CD4-positive, CD25-positive, alpha-beta regulatory T cell (primary cell): ENCODE measurements around the gene PLIN4. TPM values are rescaled to one million over a fixed set of nuclear protein-coding genes. Genes with fewer than 3 reads are reported as not detected.

Experiments
- ATAC-seq, 2 donors: fragments of 150-1000 bp; cut with Tn5 transposase; one replicate each; pipeline ENCODE4 v1.10.0; 2021; ENCODE audit warnings: low read depth in 2 of 2, moderate number of reproducible peaks in 2 of 2, moderate library complexity in 1 of 2
- DNase-seq, 3 donors: peaks; one replicate each; pipeline versions ENCODE4 v3.0.0 to v3.0.0-alpha.2; 2012 to 2022; ENCODE audit warnings: mixed read lengths in 1 of 3
- H3K27ac ChIP-seq: one replicate; pipeline ENCODE4 v1.7.0; 2013; ENCODE audit warnings: mild to moderate bottlenecking, low read length; ENCODE audit not compliant: insufficient read depth, poor library complexity, severe bottlenecking
- H3K27me3 ChIP-seq: one replicate; pipeline ENCODE4 v1.7.0; 2013; ENCODE audit warnings: low read length; ENCODE audit not compliant: control insufficient read depth, insufficient read depth
- H3K36me3 ChIP-seq: one replicate; pipeline ENCODE4 v1.7.0; 2013; ENCODE audit warnings: mild to moderate bottlenecking, low read length, moderate library complexity; ENCODE audit not compliant: control insufficient read depth, insufficient read depth
- H3K4me1 ChIP-seq: 2 replicates; pipeline ENCODE4 v1.7.0; 2013; ENCODE audit warnings: mild to moderate bottlenecking, low read length; ENCODE audit not compliant: insufficient read depth, control insufficient read depth, poor library complexity, severe bottlenecking
- H3K4me3 ChIP-seq: one replicate; pipeline ENCODE4 v1.7.0; 2013; ENCODE audit warnings: low read depth, mild to moderate bottlenecking, low read length, moderate library complexity
- H3K9me3 ChIP-seq, 2 experiments: 1 replicate in 1 of 2; 2 replicates in 1 of 2; pipeline ENCODE4 v1.7.0; 2013; ENCODE audit warnings: low read length in 2 of 2, mild to moderate bottlenecking in 1 of 2, moderate library complexity in 1 of 2; ENCODE audit not compliant: control insufficient read depth in 2 of 2
- H3K27ac Mint-ChIP-seq, 3 donors: one replicate each; pipeline ENCODE4 v1.8.0; 2020 to 2022; ENCODE audit warnings: mild to moderate bottlenecking in 3 of 3, mixed read lengths in 3 of 3, moderate library complexity in 2 of 3
- H3K27me3 Mint-ChIP-seq: one replicate; pipeline ENCODE4 v1.8.0; 2022; ENCODE audit warnings: mild to moderate bottlenecking, mixed read lengths
- H3K36me3 Mint-ChIP-seq: one replicate; pipeline ENCODE4 v1.8.0; 2020; ENCODE audit warnings: mixed read lengths
- H3K4me1 Mint-ChIP-seq, 4 donors: one replicate each; pipeline ENCODE4 v1.8.0; 2020 to 2022; ENCODE audit warnings: mixed read lengths in 4 of 4, mild to moderate bottlenecking in 1 of 4
- H3K4me3 Mint-ChIP-seq, 4 donors: one replicate each; pipeline ENCODE4 v1.8.0; 2020 to 2022; ENCODE audit warnings: mild to moderate bottlenecking in 4 of 4, mixed read lengths in 4 of 4, moderate library complexity in 3 of 4
- H3K9me3 Mint-ChIP-seq, 7 donors: one replicate each; pipeline ENCODE4 v1.8.0; 2020 to 2022; ENCODE audit warnings: mixed read lengths in 7 of 7, mild to moderate bottlenecking in 3 of 7, moderate library complexity in 2 of 7
- polyA plus RNA-seq, 4 donors: library from polyadenylated mRNA; unstranded; fragments of 300-500 nt; fragmentation: Illumina TruSeq; gene quantifications; one replicate each; pipeline ENCODE4 v1.2.3, GENCODE V29; 2021
- total RNA-seq: library from RNA; stranded (reverse); gene quantifications from one replicate; pipeline ENCODE4 v1.2.3, GENCODE V29; 2022

PLIN4 gene
- total and polyA plus RNA-seq, 5 donors from 2014 or later = 0.02 to 0.13 (median 0.05) TPM; not detected in 2

DNA sequence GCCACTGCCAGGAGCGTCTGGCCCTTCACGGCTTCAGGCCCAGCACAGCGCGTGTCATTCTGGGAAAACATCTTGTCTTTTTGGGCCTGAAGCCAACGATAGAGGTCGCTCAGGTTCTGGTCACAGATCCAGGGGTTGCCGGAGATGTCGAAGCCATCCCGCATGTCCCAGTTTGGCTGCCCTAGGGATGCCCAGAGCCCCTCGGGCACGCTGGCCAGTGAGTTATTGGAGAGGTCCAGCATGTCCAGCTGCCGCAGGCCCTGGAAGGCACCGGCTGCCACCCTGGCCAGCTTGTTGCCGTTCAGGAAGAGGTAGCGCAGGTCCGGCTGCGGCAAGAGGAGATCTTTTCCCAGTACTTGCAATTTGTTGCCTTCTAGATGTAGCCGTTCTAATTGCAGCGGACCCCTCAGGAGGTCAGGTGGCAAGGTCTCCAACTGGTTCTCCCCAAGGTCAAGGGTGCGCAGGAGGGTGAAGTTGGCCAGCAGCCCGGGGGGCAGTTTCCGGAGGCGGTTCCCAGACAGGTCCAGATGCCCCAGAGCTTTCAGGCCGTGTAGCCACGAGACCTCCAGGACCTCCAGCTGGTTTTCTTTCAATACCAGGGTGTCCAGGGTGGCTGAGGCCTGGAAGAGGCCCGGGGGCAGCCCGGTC, 19.8 kb upstream of the PLIN4 start:
- no peak overlapping the region for H3K4me3 ChIP-seq
- no peak overlapping the region for H3K27ac ChIP-seq
- no peak overlapping the region for H3K4me3 Mint-ChIP-seq
- H3K4me1 Mint-ChIP-seq = peaks cover 0 to 19% (median 7%) of the 10 kb centered on the region in 4 donors
- no peaks in the 10 kb centered on the region for H3K36me3 Mint-ChIP-seq
- no peaks in the 10 kb centered on the region for H3K9me3 ChIP-seq
- H3K9me3 Mint-ChIP-seq = peaks cover 0 to 3% (median 0%) of the 10 kb centered on the region in 7 donors
- peaks cover 13% of the 10 kb centered on the region for H3K4me1 ChIP-seq
- ATAC-seq (no peak), DNase-seq (no peak)
- H3K36me3 ChIP-seq = no peaks in the 10 kb centered on the region
- no peak overlapping the region for H3K27ac Mint-ChIP-seq
- no peaks in the 10 kb centered on the region for H3K27me3 ChIP-seq
- peaks cover 4% of the 10 kb centered on the region for H3K27me3 Mint-ChIP-seq

- no peaks in the 10 kb centered on the region for H3K36me3 ChIP-seq
- ATAC-seq = no peak
- H3K36me3 Mint-ChIP-seq = no peaks in the 10 kb centered on the region
- peaks cover 4% of the 10 kb centered on the region for H3K27me3 Mint-ChIP-seq
- no peaks in the 10 kb centered on the region for H3K9me3 ChIP-seq
- H3K9me3 Mint-ChIP-seq = peaks cover 0 to 3% (median 0%) of the 10 kb centered on the region in 7 donors
- no peak overlapping the region for H3K4me3 ChIP-seq
- no peak overlapping the region for H3K27ac Mint-ChIP-seq
- no peak overlapping the region for H3K27ac ChIP-seq
- no peak overlapping the region for H3K4me3 Mint-ChIP-seq
- peaks cover 0 to 19% (median 7%) of the 10 kb centered on the region in 4 donors for H3K4me1 Mint-ChIP-seq
- H3K4me1 ChIP-seq = peaks cover 13% of the 10 kb centered on the region
- no peak for DNase-seq
- H3K27me3 ChIP-seq = no peaks in the 10 kb centered on the region
These were observed 18.5 kb upstream of the PLIN4 start for GRCh38 chr19:4536798-4537197.

DNA sequence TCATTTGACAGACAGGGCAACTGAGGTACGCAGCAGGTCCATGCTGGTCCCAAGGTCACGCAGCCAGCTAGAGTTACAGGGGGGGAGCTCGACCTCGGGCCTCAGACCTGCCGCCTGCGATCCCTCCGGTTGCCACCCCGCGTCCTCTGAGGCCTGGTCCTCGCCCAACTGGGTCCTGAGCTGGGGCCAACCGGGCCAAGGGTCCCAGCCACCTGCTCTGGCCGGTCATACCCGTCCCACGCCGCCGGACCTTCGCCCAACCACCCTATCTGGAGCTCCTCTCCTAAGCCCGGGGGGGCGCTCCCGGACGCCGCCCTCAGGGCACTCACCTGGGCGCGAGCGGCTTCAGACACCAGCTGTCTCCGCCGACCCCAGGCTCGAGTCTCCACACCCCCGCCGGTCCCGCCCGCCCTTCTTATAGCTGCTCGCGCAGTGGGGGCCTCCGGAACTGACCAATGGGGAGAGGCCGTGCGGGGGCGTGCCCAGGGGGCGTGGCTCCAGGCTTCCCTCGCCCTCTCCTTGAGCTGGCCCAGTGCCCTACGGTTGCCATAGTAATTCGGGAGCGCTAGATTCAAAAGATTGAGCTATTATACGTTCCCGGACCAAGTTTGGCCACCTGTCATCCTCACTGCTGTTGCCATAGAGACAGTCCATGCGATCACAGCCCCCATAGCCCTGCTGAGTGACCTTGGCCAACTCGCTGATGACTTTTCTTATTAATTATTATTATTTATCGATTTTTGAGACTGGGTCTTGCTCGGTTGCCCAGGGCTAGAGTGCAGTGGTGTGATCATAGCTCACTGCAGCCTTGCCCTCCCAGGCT, 16.8 kb upstream of the PLIN4 start, which contains the start of gene PLIN5:
Gene PLIN5, minus strand, starts transcription at position 389 of the 823 bp plus-strand sequence. CDS start 1,150 bp downstream, outside the sequence.
- peak within 1 kb of the TSS in 1 of 3 donors; percentile 77 for H3K27ac Mint-ChIP-seq
- peaks cover 0 to 12% (median 4%) of the 10 kb centered on the region in 4 donors for H3K4me1 Mint-ChIP-seq
- peak within 1 kb of the TSS in 1 of 4 donors; percentile 58 for H3K4me3 Mint-ChIP-seq

GRCh38 chr19:4533835-4534424, 15.6 kb upstream of the PLIN4 start:
- Histone ChIP-seq H3K9me3 (no peaks in the 10 kb centered on the region), H3K27me3 (no peaks in the 10 kb centered on the region), H3K4me3 (no peak overlapping the region), H3K27ac (no peak overlapping the region), H3K36me3 (no peaks in the 10 kb centered on the region), H3K4me1 (peaks cover 7% of the 10 kb centered on the region)
- Mint-ChIP-seq H3K4me1 (peaks cover 0 to 4% (median 2%) of the 10 kb centered on the region in 4 donors), H3K4me3 (no peak overlapping the region), H3K27me3 (peaks cover 4% of the 10 kb centered on the region), H3K36me3 (no peaks in the 10 kb centered on the region), H3K27ac (no peak overlapping the region), H3K9me3 (peaks cover 0 to 1% (median 0%) of the 10 kb centered on the region in 7 donors)
- DNase-seq (no peak), ATAC-seq (no peak)

More for the DNA sequence above, 16.8 kb upstream of the PLIN4 start, which contains the start of gene PLIN5:
- Histone ChIP-seq H3K27me3 (no peaks in the 10 kb centered on the region), H3K4me1 (peaks cover 11% of the 10 kb centered on the region), H3K36me3 (no peaks in the 10 kb centered on the region), H3K9me3 (no peaks in the 10 kb centered on the region), H3K4me3 (no peak within 1 kb of the TSS), H3K27ac (no peak within 1 kb of the TSS)
- ATAC-seq (peak; percentile 41 to 59), DNase-seq (peak in 2 of 3 donors; percentile 14 to 24)
- peaks cover 0 to 1% (median 0%) of the 10 kb centered on the region in 7 donors for H3K9me3 Mint-ChIP-seq
- H3K36me3 Mint-ChIP-seq = no peaks in the 10 kb centered on the region
- H3K27me3 Mint-ChIP-seq = peaks cover 4% of the 10 kb centered on the region

DNA sequence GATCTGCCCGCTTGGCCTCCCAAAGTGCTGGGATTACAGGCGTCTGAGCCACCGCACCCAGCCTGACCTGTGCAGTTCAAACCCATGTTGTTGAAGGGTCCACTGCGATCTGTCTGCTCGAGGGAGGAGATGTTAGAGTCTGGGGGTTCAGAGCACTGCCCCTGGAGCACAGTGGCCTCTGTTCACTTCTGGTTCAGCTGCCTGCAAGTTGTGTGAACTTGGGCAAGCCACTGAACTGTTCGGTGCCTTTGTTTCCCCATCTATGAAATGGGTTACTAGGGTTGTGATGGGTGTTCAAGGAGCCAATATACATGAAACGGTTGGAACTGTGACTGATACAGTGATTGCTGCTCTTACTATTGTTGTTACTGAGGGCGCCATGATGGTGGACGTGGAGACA, 15.0 kb upstream of the PLIN4 start:
- no peak overlapping the region for H3K4me3 ChIP-seq
- Mint-ChIP-seq H3K36me3 (no peaks in the 10 kb centered on the region), H3K4me1 (peaks cover 0 to 4% (median 2%) of the 10 kb centered on the region in 4 donors), H3K4me3 (no peak overlapping the region), H3K27ac (peak overlapping the region in 1 of 3 donors; percentile 0), H3K27me3 (peaks cover 8% of the 10 kb centered on the region), H3K9me3 (peaks cover 0 to 1% (median 0%) of the 10 kb centered on the region in 7 donors)
- DNase-seq (no peak), ATAC-seq (no peak)
- H3K4me1 ChIP-seq = peaks cover 7% of the 10 kb centered on the region
- no peaks in the 10 kb centered on the region for H3K9me3 ChIP-seq
- no peaks in the 10 kb centered on the region for H3K36me3 ChIP-seq
- H3K27me3 ChIP-seq = no peaks in the 10 kb centered on the region
- H3K27ac ChIP-seq = no peak overlapping the region

DNA sequence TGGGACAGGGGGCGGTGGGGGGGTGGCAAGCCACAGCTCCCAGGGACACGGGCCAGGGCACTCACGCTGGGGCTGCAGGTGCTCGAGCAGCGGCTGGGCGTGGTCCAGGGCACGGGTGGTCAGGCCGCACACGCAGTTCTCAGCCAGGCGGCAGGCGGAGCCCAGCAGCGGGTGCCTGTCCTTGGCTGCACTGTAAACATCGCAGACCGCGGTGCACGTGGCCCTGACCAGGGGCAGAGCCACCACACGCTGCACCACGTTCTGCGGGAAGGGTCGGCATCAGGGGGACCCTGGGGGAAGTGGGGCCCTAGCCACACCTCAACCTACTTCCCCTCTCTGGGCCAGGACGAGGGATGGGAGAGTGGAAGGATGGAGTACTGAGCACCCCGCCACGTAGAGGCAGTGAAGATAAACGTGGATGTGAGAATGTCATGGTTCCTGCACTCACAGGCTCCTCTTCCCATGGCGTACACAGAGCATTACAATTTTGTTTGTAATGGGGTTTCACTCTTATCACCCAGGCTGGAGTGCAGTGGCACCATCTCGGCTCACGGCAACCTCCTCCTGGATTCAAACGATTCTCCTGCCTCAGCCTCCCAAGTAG, 13.4 kb upstream of the PLIN4 start:
- Mint-ChIP-seq H3K27me3 (peaks cover 8% of the 10 kb centered on the region), H3K9me3 (peaks cover 0 to 1% (median 0%) of the 10 kb centered on the region in 7 donors)

DNA sequence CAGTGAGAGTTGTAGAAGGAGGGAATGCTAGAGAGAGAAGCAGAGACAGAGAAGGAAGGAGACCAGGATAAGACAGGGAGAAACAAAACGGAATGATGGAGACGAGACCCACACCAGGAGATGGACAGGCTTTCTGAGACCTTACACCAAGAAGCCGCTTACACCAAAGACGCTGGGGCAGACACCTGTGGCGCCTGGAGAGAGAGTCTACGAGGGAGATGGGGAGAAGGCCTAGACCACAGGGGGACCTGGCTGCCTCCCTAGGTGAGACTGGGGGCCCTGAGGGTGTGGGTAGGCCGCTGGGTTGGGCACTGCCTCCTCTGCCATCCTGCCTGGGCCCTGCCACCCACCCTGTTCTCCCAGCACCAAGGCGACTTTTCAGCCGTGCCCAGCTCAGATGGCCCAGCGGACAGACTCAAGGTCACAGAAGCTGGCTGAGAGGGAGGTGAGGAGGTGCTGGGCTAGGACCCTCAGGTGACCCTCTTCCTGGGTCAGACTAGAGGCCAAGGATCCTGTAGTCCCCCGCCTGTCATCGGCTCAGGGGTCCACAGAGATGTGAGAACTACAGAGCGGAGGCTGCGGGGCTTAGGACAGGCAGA, 11.7 kb upstream of the PLIN4 start:
- H3K27ac Mint-ChIP-seq = peak overlapping the region in 1 of 3 donors; percentile 68
- no peaks in the 10 kb centered on the region for H3K27me3 ChIP-seq
- H3K9me3 Mint-ChIP-seq = peaks cover 0 to 1% (median 0%) of the 10 kb centered on the region in 7 donors
- no peak overlapping the region for H3K4me3 ChIP-seq
- H3K27me3 Mint-ChIP-seq = peaks cover 4% of the 10 kb centered on the region
- H3K27ac ChIP-seq = no peak overlapping the region
- ATAC-seq (no peak), DNase-seq (no peak)
- peaks cover 1% of the 10 kb centered on the region for H3K4me1 ChIP-seq
- no peaks in the 10 kb centered on the region for H3K36me3 Mint-ChIP-seq
- no peak overlapping the region for H3K4me3 Mint-ChIP-seq
- H3K9me3 ChIP-seq = no peaks in the 10 kb centered on the region
- H3K36me3 ChIP-seq = no peaks in the 10 kb centered on the region
- H3K4me1 Mint-ChIP-seq = no peaks in the 10 kb centered on the region

More for the DNA sequence above, 13.4 kb upstream of the PLIN4 start:
- DNase-seq = no peak
- Histone ChIP-seq H3K27ac (no peak overlapping the region), H3K36me3 (no peaks in the 10 kb centered on the region), H3K4me3 (no peak overlapping the region), H3K4me1 (peaks cover 7% of the 10 kb centered on the region), H3K9me3 (no peaks in the 10 kb centered on the region), H3K27me3 (no peaks in the 10 kb centered on the region)
- no peak for ATAC-seq
- Mint-ChIP-seq H3K4me1 (peaks cover 0 to 4% (median 2%) of the 10 kb centered on the region in 4 donors), H3K27ac (peak overlapping the region in 1 of 3 donors; percentile 79), H3K4me3 (no peak overlapping the region), H3K36me3 (no peaks in the 10 kb centered on the region)
